PFSK-1 (cell line): ENCODE data around the gene ARHGAP9.

ENCODE experiments used
- FOXP2 ChIP-seq: optimal IDR thresholded peaks from 2 replicates; pipeline ENCODE3; 2011; ENCODE audit warnings: borderline replicate concordance, control low read depth, inconsistent platforms; ENCODE audit not compliant: insufficient read depth; ENCODE audit errors: extremely low read length, extremely low read depth
- POLR2AphosphoS5 ChIP-seq: IDR thresholded peaks from 2 replicates; pipeline ENCODE4 v1.6.1; 2012; ENCODE audit warnings: low read depth, mild to moderate bottlenecking, control low read depth, low read length, moderate library complexity
- REST ChIP-seq, 2 experiments: IDR thresholded peaks; 2 replicates each; pipeline versions ENCODE4 v1.6.1 to v1.8.0; 2011 to 2012; ENCODE audit warnings: low read depth in 2 of 2, low read length in 2 of 2, control low read depth in 1 of 2, inconsistent platforms in 1 of 2, mild to moderate bottlenecking in 1 of 2, moderate library complexity in 1 of 2; ENCODE audit not compliant: insufficient read depth in 1 of 2
- SIN3A ChIP-seq: IDR thresholded peaks from 2 replicates; pipeline ENCODE4 v1.6.1; 2012; ENCODE audit warnings: mild to moderate bottlenecking, low read length, moderate library complexity, borderline replicate concordance; ENCODE audit not compliant: insufficient read depth
- TAF1 ChIP-seq: IDR thresholded peaks from 2 replicates; pipeline ENCODE4 v1.6.1; 2012; ENCODE audit warnings: low read length, control low read depth, borderline replicate concordance; ENCODE audit not compliant: insufficient read depth

ARHGAP9 gene

GRCh38 chr12:57521525-57522010 lies 41.9 kb upstream of the ARHGAP9 start:
- TF ChIP-seq SIN3A (no peak), POLR2AphosphoS5 (no peak), REST (IDR thresholded peaks at IDR 0.05; ENCODE audit: insufficient read depth in 1 of 2, low read depth in 2 of 2, low read length in 2 of 2) (no peak), TAF1 (no peak), FOXP2 (no peak)

- TF ChIP-seq SIN3A = peak; percentile 73; the same call in 1 of the 2 replicates
- TF ChIP-seq POLR2AphosphoS5 = peak; percentile 99
- peak in 1 of 2 experiments; percentile 56; a peak in 1 of 4 replicates for TF ChIP-seq REST (IDR thresholded peaks at IDR 0.05; ENCODE audit: insufficient read depth in 1 of 2, low read depth in 2 of 2, low read length in 2 of 2)
- TF ChIP-seq TAF1 = peak; percentile 98
- TF ChIP-seq FOXP2 = no peak
Observed at GRCh38 chr12:57520053-57520818, 40.6 kb upstream of the ARHGAP9 start, which contains the start of gene DDIT3. Gene DDIT3 (minus strand): TSS chr12:57520514. CDS start chr12:57517406, 3,108 bp downstream.

- TF ChIP-seq FOXP2 = no peak
Observed at GRCh38 chr12:57519796-57520052, 40.1 kb upstream of the ARHGAP9 start.

- TF ChIP-seq TAF1 = no peak
Observed at GRCh38 chr12:57518920-57519795, 39.5 kb upstream of the ARHGAP9 start.

- 0 out of 2 replicates have a peak, but pooled peaks have one; percentile 18 for TF ChIP-seq POLR2AphosphoS5
- TF ChIP-seq SIN3A = no peak
- TF ChIP-seq REST (IDR thresholded peaks at IDR 0.05; ENCODE audit: insufficient read depth in 1 of 2, low read depth in 2 of 2, low read length in 2 of 2) = no peak
- TF ChIP-seq FOXP2 = no peak
- no peak for TF ChIP-seq TAF1
Observed at GRCh38 chr12:57518176-57518919, 38.7 kb upstream of the ARHGAP9 start.
